AG09319 (cell line): Measurements from ENCODE around the gene SOX13.

Source experiments
- DNase-seq: peaks from one replicate; pipeline ENCODE4 v3.0.0-alpha.2; 2010; ENCODE audit warnings: low read depth; ENCODE audit errors: extremely low read depth
- TF ChIP-seq, protein P1 (sequence below): IDR thresholded peaks from 2 replicates; pipeline ENCODE4 v1.5.1; 2011; ENCODE audit warnings: low read depth, mild to moderate bottlenecking, inconsistent platforms, low read length, moderate library complexity

Gene SOX13

DNA sequence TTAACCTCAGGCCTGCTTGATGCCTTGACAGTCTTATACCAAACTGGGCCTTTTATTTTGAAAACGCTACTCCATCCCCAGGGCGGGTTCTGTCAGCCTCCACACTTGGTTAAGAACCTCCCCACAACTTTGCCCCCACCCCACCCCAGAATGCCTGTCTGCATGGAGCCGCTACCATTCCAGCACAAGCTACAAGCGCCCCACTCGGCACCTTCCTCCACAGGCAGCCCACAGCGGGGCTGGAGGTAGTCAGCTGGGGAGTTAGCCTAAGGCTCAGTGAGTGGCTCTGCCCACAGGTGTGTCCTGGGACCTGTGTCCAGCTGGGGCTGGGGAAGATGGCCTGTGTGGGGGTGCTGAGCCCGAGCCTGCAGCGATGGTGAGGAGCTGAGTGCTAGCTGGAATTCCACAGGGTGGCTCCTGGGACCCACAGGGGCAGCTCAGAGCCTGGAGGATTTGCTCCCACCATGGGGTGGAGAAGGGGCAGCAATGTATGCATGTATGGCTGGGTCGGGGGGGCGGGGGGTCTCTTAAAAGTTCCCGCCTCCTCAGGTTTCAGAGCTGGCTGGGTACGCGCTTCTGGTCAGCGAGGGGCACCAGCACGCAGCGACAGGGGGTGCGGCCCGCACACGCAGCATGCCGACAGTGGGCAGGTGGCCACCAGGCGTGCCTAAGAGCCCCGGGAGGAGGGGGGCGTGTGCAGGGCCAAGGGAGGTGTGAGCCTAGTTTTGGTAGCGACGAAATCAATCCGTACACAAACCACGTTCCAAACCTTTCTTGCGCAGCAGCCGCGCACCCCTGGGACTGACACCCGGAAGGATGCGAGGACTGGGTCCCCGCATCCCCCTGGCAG lies 78.0 kb downstream of the SOX13 start:
- no peak for DNase-seq
- TF ChIP-seq, protein P1, sequence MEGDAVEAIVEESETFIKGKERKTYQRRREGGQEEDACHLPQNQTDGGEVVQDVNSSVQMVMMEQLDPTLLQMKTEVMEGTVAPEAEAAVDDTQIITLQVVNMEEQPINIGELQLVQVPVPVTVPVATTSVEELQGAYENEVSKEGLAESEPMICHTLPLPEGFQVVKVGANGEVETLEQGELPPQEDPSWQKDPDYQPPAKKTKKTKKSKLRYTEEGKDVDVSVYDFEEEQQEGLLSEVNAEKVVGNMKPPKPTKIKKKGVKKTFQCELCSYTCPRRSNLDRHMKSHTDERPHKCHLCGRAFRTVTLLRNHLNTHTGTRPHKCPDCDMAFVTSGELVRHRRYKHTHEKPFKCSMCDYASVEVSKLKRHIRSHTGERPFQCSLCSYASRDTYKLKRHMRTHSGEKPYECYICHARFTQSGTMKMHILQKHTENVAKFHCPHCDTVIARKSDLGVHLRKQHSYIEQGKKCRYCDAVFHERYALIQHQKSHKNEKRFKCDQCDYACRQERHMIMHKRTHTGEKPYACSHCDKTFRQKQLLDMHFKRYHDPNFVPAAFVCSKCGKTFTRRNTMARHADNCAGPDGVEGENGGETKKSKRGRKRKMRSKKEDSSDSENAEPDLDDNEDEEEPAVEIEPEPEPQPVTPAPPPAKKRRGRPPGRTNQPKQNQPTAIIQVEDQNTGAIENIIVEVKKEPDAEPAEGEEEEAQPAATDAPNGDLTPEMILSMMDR: no peak

DNA sequence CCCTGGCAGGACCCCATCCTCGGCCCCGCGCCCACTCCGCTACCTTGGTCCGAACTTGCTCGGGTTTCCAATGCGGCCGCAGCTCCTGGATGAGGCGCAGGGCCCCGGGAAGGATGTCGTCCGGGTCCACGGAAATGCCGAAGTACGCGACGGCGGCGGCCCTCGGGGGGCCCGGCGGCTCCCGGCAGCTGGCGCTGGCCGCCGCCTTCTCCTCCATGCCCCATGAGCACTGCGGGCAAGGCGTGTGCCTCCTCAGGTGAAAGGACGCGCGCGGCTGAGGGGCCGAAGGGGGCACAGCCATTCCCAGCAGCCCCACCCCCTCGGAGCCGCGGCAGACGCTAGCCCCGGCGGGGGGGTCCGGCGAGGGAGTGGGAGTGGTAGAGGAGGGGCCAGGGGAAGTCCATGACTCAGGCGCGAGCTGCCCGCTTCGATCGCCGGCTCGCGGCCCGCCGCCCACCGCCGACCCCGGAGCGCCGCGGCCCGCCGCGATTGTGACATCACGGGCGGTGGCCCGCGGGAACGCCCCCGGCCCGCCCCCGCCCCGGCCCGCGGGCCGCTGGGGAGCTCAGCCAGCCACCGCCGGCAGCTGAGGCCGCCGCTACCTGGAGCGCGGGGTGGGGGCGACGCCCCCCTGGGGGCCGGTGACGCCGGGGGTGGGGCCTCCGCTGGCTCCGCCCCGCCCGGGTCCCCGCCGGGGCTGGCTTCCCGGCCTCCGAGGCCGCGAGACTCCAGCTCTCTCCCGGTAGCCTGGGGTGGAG lies 78.8 kb downstream of the SOX13 start, which contains the start of gene ETNK2:
Gene ETNK2, minus strand, starts transcription at position 493 of the 758 bp plus-strand sequence. Its CDS starts 192 bp downstream, at position 301.
- DNase-seq: no peak

DNA sequence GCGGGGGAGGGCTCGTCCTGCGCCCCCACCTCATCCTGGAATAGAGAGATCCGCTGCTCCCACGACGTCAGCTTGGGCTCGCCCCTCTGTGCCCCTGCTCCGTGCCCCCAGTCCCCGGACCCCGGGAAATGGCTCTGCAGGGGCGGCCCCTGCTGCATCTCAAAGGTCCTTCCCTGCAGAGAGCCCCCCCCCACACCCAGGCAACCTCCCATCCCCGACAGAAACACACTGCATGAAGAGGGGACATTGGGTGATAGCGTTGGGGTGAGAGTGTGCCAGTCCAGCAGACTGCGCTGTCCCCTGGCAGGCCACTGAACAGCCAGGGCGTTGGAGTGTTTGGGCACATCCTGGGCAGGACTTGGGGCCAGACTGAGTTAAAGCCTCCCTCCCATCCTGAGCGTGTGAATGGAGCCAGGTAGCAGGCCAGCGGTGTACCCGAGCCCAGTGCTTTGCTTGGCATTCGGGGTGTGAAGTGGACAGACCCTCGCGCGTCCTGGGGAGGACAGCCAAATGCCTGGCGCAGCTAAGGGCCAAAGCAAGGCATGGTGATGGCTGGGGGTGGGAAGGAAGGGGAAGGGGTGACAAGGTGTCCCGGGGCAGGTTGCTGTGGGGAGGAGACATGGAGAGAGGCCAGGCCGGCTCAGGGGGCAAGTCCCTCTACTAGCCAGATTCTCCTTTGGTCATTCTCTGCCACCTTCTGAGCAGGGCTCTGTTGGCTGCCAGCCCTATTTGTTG lies 79.6 kb downstream of the SOX13 start:
- DNase-seq: no peak
- TF ChIP-seq, protein P1: no peak

More for the DNA sequence above, 78.8 kb downstream of the SOX13 start, which contains the start of gene ETNK2:
- TF ChIP-seq, protein P1: no peak

DNA sequence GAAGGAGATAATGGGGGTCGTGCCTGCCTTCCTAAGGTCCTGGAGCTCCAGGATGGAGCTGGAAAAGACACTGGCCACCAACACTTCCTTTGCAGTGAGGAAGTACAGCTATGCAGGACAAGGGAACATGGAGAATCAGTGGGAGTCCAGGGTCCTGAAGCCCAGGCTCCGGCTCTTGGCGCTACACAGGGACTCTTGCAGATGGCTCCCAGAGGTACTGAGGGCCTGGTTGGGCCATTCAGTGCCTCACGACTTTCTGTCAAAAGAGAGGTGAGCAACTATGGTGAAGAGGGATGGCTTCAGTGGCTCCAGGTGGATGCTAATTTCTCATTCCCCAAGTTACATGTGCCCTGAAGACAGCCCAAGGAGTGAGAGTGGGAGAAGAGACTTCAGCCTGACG lies 80.8 kb downstream of the SOX13 start:
- TF ChIP-seq, protein P1: no peak
- DNase-seq: no peak

DNA sequence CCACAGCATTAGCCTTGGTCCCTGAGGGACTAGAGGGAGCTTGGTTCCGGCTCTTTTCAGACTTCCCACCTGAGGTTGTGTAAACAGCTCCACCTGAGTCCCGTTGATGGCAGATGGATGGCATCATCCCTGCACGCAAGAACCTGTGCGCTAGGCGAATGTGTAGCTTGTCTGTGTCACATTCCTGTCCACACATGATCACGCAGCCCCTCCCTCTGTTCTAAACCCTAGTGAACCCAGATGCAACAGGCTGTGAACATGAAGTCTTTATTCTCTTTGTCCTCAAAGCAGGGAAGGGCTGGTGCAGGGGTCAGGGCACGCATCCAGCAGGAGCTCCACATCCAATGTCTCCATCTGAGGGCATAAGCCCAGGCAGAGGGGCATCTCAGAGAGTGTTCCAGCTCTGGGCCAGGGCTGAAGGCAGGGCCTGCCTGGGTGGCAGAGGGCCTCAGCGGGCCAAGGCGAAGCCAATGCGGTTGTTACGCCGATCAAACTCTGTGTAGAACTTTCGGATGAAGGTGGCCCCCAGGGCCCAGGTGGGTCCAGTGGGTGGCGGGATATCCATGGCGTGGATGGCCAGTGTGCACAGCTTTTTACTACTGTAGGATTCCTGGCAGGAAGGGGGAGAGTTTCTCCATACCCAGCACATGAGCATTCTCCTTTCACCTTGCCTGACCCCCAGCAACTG lies 81.8 kb downstream of the SOX13 start:
- TF ChIP-seq, protein P1: no peak
- DNase-seq: no peak

DNA sequence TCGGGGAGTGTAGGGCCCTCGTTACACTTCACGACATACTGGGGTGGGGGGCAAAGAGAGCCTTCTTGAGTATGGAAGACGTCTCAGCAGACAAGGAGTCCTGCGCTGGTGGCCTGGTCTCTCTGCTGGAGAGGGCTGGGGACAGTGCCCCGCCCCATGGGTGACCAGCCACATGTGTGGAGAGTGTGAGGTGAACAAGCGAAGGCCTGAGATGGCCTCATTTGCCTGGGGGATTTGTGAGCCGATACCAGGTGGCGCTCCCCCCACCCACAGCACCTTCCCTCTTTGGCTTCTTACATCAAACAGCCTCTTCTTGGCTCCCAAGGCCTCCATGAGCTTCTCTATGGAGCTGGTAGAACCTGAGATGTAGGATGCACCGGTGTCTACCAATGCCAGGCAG lies 83.0 kb downstream of the SOX13 start:
- TF ChIP-seq, protein P1: no peak
- no peak for DNase-seq
